Breast epithelium (tissue), 4 donors: Measurements from ENCODE around the gene ELAC2. TPM values are rescaled to one million over a fixed set of nuclear protein-coding genes. Genes with fewer than 3 reads are reported as not detected.

Experiments
- DNase-seq, 2 donors: peaks; one replicate each; pipeline ENCODE4 v3.0.0-alpha.2; 2019; ENCODE audit warnings: low spot score in 2 of 2
- H3K27ac ChIP-seq, 2 donors: fragments of 200-600 bp; sonication (generic) in 1 of 2; one replicate each; pipeline ENCODE4 v1.5.1; 2016 to 2019; ENCODE audit warnings: mild to moderate bottlenecking in 1 of 2
- H3K27me3 ChIP-seq, 2 donors: fragments of 200-600 bp; sonication (generic) in 1 of 2; one replicate each; pipeline versions ENCODE4 v1.5.1 to v1.6.0; 2017 to 2019; ENCODE audit warnings: control low read depth in 1 of 2, mild to moderate bottlenecking in 1 of 2
- H3K36me3 ChIP-seq: fragments of 200-600 bp; one replicate; pipeline ENCODE4 v1.5.1; 2019
- H3K4me1 ChIP-seq, 2 donors: fragments of 200-600 bp; sonication (generic); one replicate each; pipeline ENCODE4 v1.5.1; 2016 to 2019; ENCODE audit warnings: control low read depth in 1 of 2
- H3K4me3 ChIP-seq, 3 donors: fragments of 200-600 bp; sonication (generic); 1 replicate in 2 of 3; 2 replicates in 1 of 3; pipeline ENCODE4 v1.5.1; 2016 to 2019; ENCODE audit warnings: mild to moderate bottlenecking in 3 of 3, moderate library complexity in 2 of 3
- H3K9me3 ChIP-seq, 2 donors: fragments of 200-600 bp; sonication (generic) in 1 of 2; one replicate each; pipeline ENCODE4 v1.5.1; 2016 to 2019; ENCODE audit warnings: control low read depth in 1 of 2
- CTCF ChIP-seq, 3 donors: fragments of 450-650 bp; IDR thresholded peaks; one replicate each; pipeline ENCODE4 v1.5.1; 2016 to 2017; ENCODE audit warnings: antibody characterized with exemption in 3 of 3, mild to moderate bottlenecking in 3 of 3, moderate library complexity in 3 of 3
- POLR2A ChIP-seq: fragments of 450-650 bp; IDR thresholded peaks from one replicate; pipeline ENCODE4 v1.6.1; 2016; ENCODE audit warnings: antibody characterized with exemption, mild to moderate bottlenecking, moderate library complexity
- POLR2AphosphoS5 ChIP-seq, 3 donors: sonication (generic); formaldehyde crosslinking; IDR thresholded peaks; one replicate each; pipeline ENCODE4 v1.6.1; 2017; ENCODE audit warnings: antibody characterized with exemption in 3 of 3
- intact Hi-C: fragments of 100-400 bp; cut with DNase I; formaldehyde crosslinking; loops from one replicate; pipeline ENCODE4 v1.15.1; 2023; ENCODE audit warnings: low total_unique reads
- total RNA-seq, 3 donors: library from RNA; depleted of rRNA; stranded (reverse); fragments of >200 nt; gene quantifications; one replicate each; pipeline ENCODE4 v1.1.0, GENCODE V29; 2016

The ELAC2 gene
- total RNA-seq, 3 donors from 2014 or later, result 67.2 to 83.0 (median 76.4) TPM

- TF ChIP-seq CTCF (IDR thresholded peaks at IDR 0.05) (no peak), POLR2AphosphoS5 (IDR thresholded peaks at IDR 0.05) (no peak), POLR2A (no peak)
These were observed 759 bp downstream of the ELAC2 start for GRCh38 chr17:13016881-13017654.

GRCh38 chr17:13014801-13015200 is 3.0 kb downstream of the ELAC2 start:
- DNase-seq, result no peak
- TF ChIP-seq CTCF (IDR thresholded peaks at IDR 0.05) (no peak), POLR2A (no peak), POLR2AphosphoS5 (IDR thresholded peaks at IDR 0.05) (no peak)
- no peak overlapping the region for H3K27ac ChIP-seq
- no peaks in the 10 kb centered on the region for H3K27me3 ChIP-seq
- intact Hi-C loops, result no loop called here
- H3K36me3 ChIP-seq, result peaks cover 6% of the 10 kb centered on the region
- no peak overlapping the region for H3K4me3 ChIP-seq
- H3K4me1 ChIP-seq, result no peaks in the 10 kb centered on the region
- H3K9me3 ChIP-seq, result no peaks in the 10 kb centered on the region

More at GRCh38 chr17:13016881-13017654, 759 bp downstream of the ELAC2 start:
- Histone ChIP-seq H3K27ac (peak overlapping the region; percentile 88), H3K4me1 (no peaks in the 10 kb centered on the region), H3K36me3 (no peaks in the 10 kb centered on the region), H3K27me3 (no peaks in the 10 kb centered on the region), H3K4me3 (peak overlapping the region; percentile 67 to 97 (median 95)), H3K9me3 (no peaks in the 10 kb centered on the region)
- DNase-seq, result no peak
- intact Hi-C loops, result no loop called here

- no peaks in the 10 kb centered on the region for H3K4me1 ChIP-seq
- intact Hi-C loops, result no loop called here
- peaks cover 6% of the 10 kb centered on the region for H3K36me3 ChIP-seq
- TF ChIP-seq CTCF (IDR thresholded peaks at IDR 0.05) (no peak), POLR2AphosphoS5 (IDR thresholded peaks at IDR 0.05) (no peak), POLR2A (no peak)
- no peaks in the 10 kb centered on the region for H3K9me3 ChIP-seq
- no peaks in the 10 kb centered on the region for H3K27me3 ChIP-seq
- DNase-seq, result no peak
- H3K4me3 ChIP-seq, result no peak overlapping the region
- no peak overlapping the region for H3K27ac ChIP-seq
These were observed 6.9 kb downstream of the ELAC2 start for GRCh38 chr17:13010959-13011358.

GRCh38 chr17:13008461-13008860 is 9.4 kb downstream of the ELAC2 start:
- intact Hi-C loops, result no loop called here

GRCh38 chr17:13005530-13005929 is 12.3 kb downstream of the ELAC2 start:
- Histone ChIP-seq H3K4me1 (no peaks in the 10 kb centered on the region), H3K9me3 (no peaks in the 10 kb centered on the region), H3K27me3 (no peaks in the 10 kb centered on the region), H3K27ac (no peak overlapping the region), H3K4me3 (no peak overlapping the region), H3K36me3 (peaks cover 3% of the 10 kb centered on the region)
- TF ChIP-seq CTCF (IDR thresholded peaks at IDR 0.05) (no peak), POLR2A (no peak)
- intact Hi-C loops, result no loop called here
- no peak for DNase-seq

More at GRCh38 chr17:13008461-13008860, 9.4 kb downstream of the ELAC2 start:
- no peaks in the 10 kb centered on the region for H3K4me1 ChIP-seq
- TF ChIP-seq POLR2AphosphoS5 (IDR thresholded peaks at IDR 0.05) (no peak), POLR2A (no peak)
- H3K36me3 ChIP-seq, result peaks cover 6% of the 10 kb centered on the region
- H3K4me3 ChIP-seq, result no peak overlapping the region
- no peaks in the 10 kb centered on the region for H3K27me3 ChIP-seq
- no peaks in the 10 kb centered on the region for H3K9me3 ChIP-seq
- no peak overlapping the region for H3K27ac ChIP-seq
- no peak for DNase-seq
